ENCODE measurements around the gene RAB27A. TPM values are rescaled to one million over a fixed set of nuclear protein-coding genes. Genes with fewer than 3 reads are reported as not detected.

The RAB27A gene
- total RNA-seq, 1 experiment from 2014 or later, result 12.3 TPM

- Histone ChIP-seq H3K9me2 (ENCODE audit: insufficient read depth) (no peaks in the 10 kb centered on the region), H4K20me1 (ENCODE audit: insufficient read depth) (no peaks in the 10 kb centered on the region), H3K4me1 (replicated peaks; ENCODE audit: insufficient read depth) (no peaks in the 10 kb centered on the region), H3K4me2 (no peak overlapping the region), H3K79me2 (ENCODE audit: low read depth) (no peaks in the 10 kb centered on the region), H3K9me3 (ENCODE audit: insufficient read depth, low read depth) (no peaks in the 10 kb centered on the region), H3F3A (ENCODE audit: insufficient read depth, low read depth) (no peaks in the 10 kb centered on the region), H2AFZ (no peak overlapping the region), H3K27ac (no peak overlapping the region), H3K27me3 (ENCODE audit: insufficient read depth, low read depth) (no peaks in the 10 kb centered on the region), H3K36me3 (ENCODE audit: low read depth) (no peaks in the 10 kb centered on the region), H3K4me3 (no peak overlapping the region)
- POLR2A ChIA-PET (ENCODE audit: unreplicated experiment), result no interaction called here
- intact Hi-C loops (cut with micrococcal nuclease; ENCODE audit: unreplicated experiment), result no loop called here
- TF ChIP-seq CTCF (conservative IDR thresholded peaks at IDR 0.05), result no peak
- no peak for TF ChIP-seq EZH2 (IDR thresholded peaks at IDR 0.05; ENCODE audit: low read depth)
- no peak for DNase-seq
- BruUV-seq (replicated peaks), result no TSS peak
- CTCF ChIA-PET, result no interaction called here
Measured at GRCh38 chr15:55170361-55170760, 119.3 kb downstream of the RAB27A start.

GRCh38 chr15:55168350-55168974 is 121.2 kb downstream of the RAB27A start:
- Histone ChIP-seq H4K20me1 (ENCODE audit: insufficient read depth) (no peaks in the 10 kb centered on the region), H3K9me2 (ENCODE audit: insufficient read depth) (no peaks in the 10 kb centered on the region), H3K4me2 (no peak overlapping the region), H3K36me3 (ENCODE audit: low read depth) (no peaks in the 10 kb centered on the region), H3K27ac (no peak overlapping the region), H3K4me1 (replicated peaks; ENCODE audit: insufficient read depth) (no peaks in the 10 kb centered on the region), H3K9me3 (ENCODE audit: insufficient read depth, low read depth) (no peaks in the 10 kb centered on the region), H3K79me2 (ENCODE audit: low read depth) (no peaks in the 10 kb centered on the region), H3F3A (ENCODE audit: insufficient read depth, low read depth) (no peaks in the 10 kb centered on the region), H3K27me3 (ENCODE audit: insufficient read depth, low read depth) (0 out of 2 replicates have a peak, but pooled peaks cover 4% of the 10 kb centered on the region), H2AFZ (no peak overlapping the region), H3K4me3 (no peak overlapping the region)
- ChIA-PET CTCF (interaction anchor here (0.6 to 0.8 kb wide), 3 partner anchors 53 to 1277 kb away, joined by 3 to 5 read pairs (median 3); no protein-coding TSS in a partner anchor), POLR2A (ENCODE audit: unreplicated experiment) (no interaction called here)
- TF ChIP-seq EZH2 (IDR thresholded peaks at IDR 0.05; ENCODE audit: low read depth) (no peak), CTCF (conservative IDR thresholded peaks at IDR 0.05) (peak; percentile 84)
- no TSS peak for BruUV-seq (replicated peaks)
- peak in 1 of 2 experiments; percentile 46 for DNase-seq
- intact Hi-C loops (cut with micrococcal nuclease; ENCODE audit: unreplicated experiment), result loop anchor here (1.0 to 5.0 kb wide), 2 partner anchors 1205 to 1276 kb away; no protein-coding TSS in a partner anchor

GRCh38 chr15:55164284-55164683 is 125.3 kb downstream of the RAB27A start:
- H3K9me3 ChIP-seq (ENCODE audit: insufficient read depth, low read depth), result no peaks in the 10 kb centered on the region
- CTCF ChIA-PET, result no interaction called here
- no TSS peak for BruUV-seq (replicated peaks)

More at GRCh38 chr15:55164284-55164683, 125.3 kb downstream of the RAB27A start:
- Histone ChIP-seq H3K4me3 (no peak overlapping the region), H3K79me2 (ENCODE audit: low read depth) (no peaks in the 10 kb centered on the region), H3F3A (ENCODE audit: insufficient read depth, low read depth) (no peaks in the 10 kb centered on the region), H3K9me2 (ENCODE audit: insufficient read depth) (no peaks in the 10 kb centered on the region), H3K36me3 (ENCODE audit: low read depth) (no peaks in the 10 kb centered on the region), H3K4me2 (no peak overlapping the region), H3K4me1 (replicated peaks; ENCODE audit: insufficient read depth) (no peaks in the 10 kb centered on the region), H3K27ac (no peak overlapping the region), H4K20me1 (ENCODE audit: insufficient read depth) (no peaks in the 10 kb centered on the region), H3K27me3 (ENCODE audit: insufficient read depth, low read depth) (0 out of 2 replicates have a peak, but pooled peaks cover 6% of the 10 kb centered on the region), H2AFZ (no peak overlapping the region)
- intact Hi-C loops (cut with micrococcal nuclease; ENCODE audit: unreplicated experiment), result no loop called here
- no peak for DNase-seq
- TF ChIP-seq CTCF (conservative IDR thresholded peaks at IDR 0.05) (no peak), EZH2 (IDR thresholded peaks at IDR 0.05; ENCODE audit: low read depth) (no peak)
- POLR2A ChIA-PET (ENCODE audit: unreplicated experiment), result no interaction called here

Other genes starting within 250 kb of the RAB27A start
- gene RSL24D1, start 92.9 kb downstream of the RAB27A start, total RNA-seq (2021), result 87.0 and 91.7 TPM in 2 replicates
- 9.9 and 10.8 TPM in 2 replicates for gene PIGBOS1, start 29.3 kb upstream of the RAB27A start, total RNA-seq (2021)
- 12.2 and 17.1 TPM in 2 replicates for gene PIGB, start 29.4 kb upstream of the RAB27A start, total RNA-seq (2021)
- gene CCPG1, start 118.5 kb upstream of the RAB27A start, total RNA-seq (2021), result 26.3 and 26.4 TPM in 2 replicates
- gene PIERCE2, start 118.7 kb upstream of the RAB27A start, total RNA-seq (2021), result 1.2 and 2.1 TPM in 2 replicates
- 5.5 and 6.2 TPM in 2 replicates for gene DNAAF4, start 218.4 kb upstream of the RAB27A start, total RNA-seq (2021)

All from PC-9 (cell line).